Stimulated activated CD4-positive, alpha-beta T cell treated with anti-CD3 and anti-CD28 coated beads, Interleukin-15, amount 100 ng/mL, for 48 hours (primary cell): ENCODE data around the gene USP8.
"Not testable (repeated sequence)": the region's sequence is repeated elsewhere in the genome, so short reads cannot be mapped to it uniquely, and the experiment has no call there.

Source experiments
- DNase-seq, 2 donors: peaks; one replicate each; pipeline ENCODE4 v3.0.0-alpha.2; 2020; ENCODE audit warnings: low read depth in 2 of 2

The USP8 gene

GRCh38 chr15:50440932-50441331 is 16.7 kb downstream of the USP8 start:
- no peak for DNase-seq

- no peak for DNase-seq
Observed at GRCh38 chr15:50452927-50453326, 28.7 kb downstream of the USP8 start.

GRCh38 chr15:50458348-50459112 is 34.3 kb downstream of the USP8 start:
- DNase-seq = no peak

GRCh38 chr15:50463423-50464358 is 39.5 kb downstream of the USP8 start:
- DNase-seq = no peak

GRCh38 chr15:50471072-50471471 is 46.9 kb downstream of the USP8 start:
- no peak for DNase-seq

GRCh38 chr15:50476143-50476542 is 51.9 kb downstream of the USP8 start:
- DNase-seq = no peak

- DNase-seq = no peak
Observed at GRCh38 chr15:50484781-50485180, 60.6 kb downstream of the USP8 start.

GRCh38 chr15:50485389-50485788 is 61.2 kb downstream of the USP8 start:
- no peak for DNase-seq

GRCh38 chr15:50487287-50487686 is 63.1 kb downstream of the USP8 start:
- DNase-seq = no peak

GRCh38 chr15:50493625-50494024 is 69.4 kb downstream of the USP8 start:
- no peak for DNase-seq

GRCh38 chr15:50494547-50494946 is 70.3 kb downstream of the USP8 start:
- not testable (repeated sequence) for DNase-seq

GRCh38 chr15:50496692-50497091 is 72.5 kb downstream of the USP8 start:
- no peak for DNase-seq

GRCh38 chr15:50500352-50500751 is 76.1 kb downstream of the USP8 start:
- DNase-seq = no peak

GRCh38 chr15:50501815-50502214 is 77.6 kb downstream of the USP8 start:
- no peak for DNase-seq

- no peak for DNase-seq
Observed at GRCh38 chr15:50503144-50503543, 78.9 kb downstream of the USP8 start.

- not testable (repeated sequence) for DNase-seq
Observed at GRCh38 chr15:50505656-50506055, 81.5 kb downstream of the USP8 start.

GRCh38 chr15:50506121-50506520 is 81.9 kb downstream of the USP8 start:
- DNase-seq = no peak

GRCh38 chr15:50513001-50513400 is 88.8 kb downstream of the USP8 start:
- no peak for DNase-seq

- DNase-seq = no peak
Observed at GRCh38 chr15:50519740-50520425, 95.7 kb downstream of the USP8 start.

GRCh38 chr15:50523851-50524251 is 99.6 kb downstream of the USP8 start:
- no peak for DNase-seq

GRCh38 chr15:50531163-50531562 is 107.0 kb downstream of the USP8 start:
- DNase-seq = no peak

- no peak for DNase-seq
Observed at GRCh38 chr15:50531766-50532165, 107.6 kb downstream of the USP8 start.
